HG03460 (cell line): Measurements from ENCODE around the gene ASB12.
"Not testable (repeated sequence)": the region's sequence is repeated elsewhere in the genome, so short reads cannot be mapped to it uniquely, and the experiment has no call there.

Experiments
- ATAC-seq: cut with Tn5 transposase; IDR thresholded peaks from one replicate; pipeline ENCODE4 v1.9.1; 2021; ENCODE audit not compliant: unreplicated experiment

Gene ASB12

GRCh38 chrX:64230123-64230970 lies at the start of gene ASB12:
Gene ASB12, minus strand, starts transcription at chrX:64230607. Its CDS starts 4,957 bp downstream, at chrX:64225650.
- ATAC-seq: no peak

DNA sequence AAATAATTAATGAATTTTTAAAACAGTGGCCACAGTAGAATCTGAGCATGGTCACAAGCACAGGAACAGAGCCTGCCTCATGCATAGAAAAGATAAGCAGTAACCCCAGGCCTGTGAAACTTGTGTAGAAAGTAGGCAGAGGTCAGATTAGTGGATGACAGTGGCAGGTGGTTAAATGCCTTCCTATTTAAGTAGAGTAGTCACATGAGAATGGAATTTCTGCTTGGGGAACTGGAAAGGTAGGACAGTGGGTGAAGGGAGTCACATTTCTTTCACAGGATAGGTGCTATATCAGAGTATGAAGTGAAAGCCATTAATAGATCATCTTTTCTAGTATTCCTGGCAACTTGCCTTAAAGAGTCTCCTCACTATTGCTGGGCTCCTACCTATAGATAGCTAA lies 34.9 kb upstream of the ASB12 start:
- no peak for ATAC-seq

DNA sequence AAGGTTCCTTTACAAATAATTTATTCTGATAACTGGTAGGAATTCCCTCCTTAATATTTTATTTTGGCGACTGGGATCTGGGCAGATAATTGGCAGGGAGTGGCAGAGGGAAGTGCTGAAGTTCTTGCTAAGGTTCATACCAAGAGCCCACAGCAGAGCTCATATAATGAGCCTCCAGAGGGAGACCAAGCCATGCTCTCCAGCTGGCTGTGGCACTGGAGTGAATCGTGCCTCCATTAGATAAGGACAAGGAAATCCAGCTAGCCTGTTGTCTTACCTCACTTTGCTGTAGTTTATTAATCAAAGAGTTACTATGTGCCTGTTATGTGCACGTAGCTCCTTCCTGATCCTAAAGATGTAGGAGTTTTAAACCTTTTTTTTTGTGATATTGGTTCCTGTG lies 1.3 kb downstream of the ASB12 start:
- ATAC-seq: no peak

DNA sequence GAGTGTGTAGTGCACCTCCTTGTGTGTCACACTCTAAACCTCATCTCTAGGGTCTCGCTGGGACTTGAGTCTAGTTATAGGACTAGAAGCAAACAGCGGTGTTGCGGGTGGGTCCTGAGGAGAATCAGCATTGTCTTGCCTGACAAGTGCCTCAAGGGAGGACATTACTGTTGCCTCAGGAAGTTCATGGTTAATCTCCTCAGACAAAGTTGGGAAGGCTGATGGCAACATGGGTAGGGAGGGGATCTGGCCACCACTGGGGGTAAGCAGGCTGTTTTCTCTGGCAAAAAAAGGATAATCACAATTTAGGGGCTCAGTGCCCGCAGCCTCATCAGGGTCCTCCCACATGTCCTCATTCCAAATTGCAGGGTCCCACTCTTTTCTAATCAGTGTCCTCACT lies 12.4 kb downstream of the ASB12 start:
- no peak for ATAC-seq

DNA sequence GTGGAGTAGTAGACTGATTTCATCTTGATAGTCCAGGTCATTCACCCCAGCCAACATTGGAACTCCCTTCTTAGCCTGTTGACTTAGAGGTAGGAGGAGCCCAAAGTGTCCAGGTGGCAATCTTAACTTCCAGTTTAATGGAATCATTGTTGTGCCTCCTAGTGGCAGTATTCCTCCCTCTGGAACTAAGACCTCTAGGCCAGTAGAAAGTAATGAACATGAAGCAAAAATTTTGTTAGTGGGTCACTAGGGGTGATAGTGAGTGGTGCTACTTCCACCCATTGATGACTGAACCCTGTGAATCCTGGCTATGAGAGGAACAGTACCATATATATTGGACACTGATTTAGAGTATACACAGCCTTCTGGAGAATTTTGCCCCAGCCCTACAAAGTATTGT lies 16.4 kb downstream of the ASB12 start:
- not testable (repeated sequence) for ATAC-seq

- ATAC-seq: no peak
These were observed 23.7 kb downstream of the ASB12 start for GRCh38 chrX:64206556-64207162.

GRCh38 chrX:64205735-64206501 lies 24.5 kb downstream of the ASB12 start:
- peak; percentile 82 for ATAC-seq

GRCh38 chrX:64205441-64205734 lies 25.0 kb downstream of the ASB12 start, which contains the start of gene AMER1:
Gene AMER1, minus strand, starts transcription at chrX:64205708. Its CDS starts 12,422 bp downstream, at chrX:64193286.
- ATAC-seq: peak; percentile 41

DNA sequence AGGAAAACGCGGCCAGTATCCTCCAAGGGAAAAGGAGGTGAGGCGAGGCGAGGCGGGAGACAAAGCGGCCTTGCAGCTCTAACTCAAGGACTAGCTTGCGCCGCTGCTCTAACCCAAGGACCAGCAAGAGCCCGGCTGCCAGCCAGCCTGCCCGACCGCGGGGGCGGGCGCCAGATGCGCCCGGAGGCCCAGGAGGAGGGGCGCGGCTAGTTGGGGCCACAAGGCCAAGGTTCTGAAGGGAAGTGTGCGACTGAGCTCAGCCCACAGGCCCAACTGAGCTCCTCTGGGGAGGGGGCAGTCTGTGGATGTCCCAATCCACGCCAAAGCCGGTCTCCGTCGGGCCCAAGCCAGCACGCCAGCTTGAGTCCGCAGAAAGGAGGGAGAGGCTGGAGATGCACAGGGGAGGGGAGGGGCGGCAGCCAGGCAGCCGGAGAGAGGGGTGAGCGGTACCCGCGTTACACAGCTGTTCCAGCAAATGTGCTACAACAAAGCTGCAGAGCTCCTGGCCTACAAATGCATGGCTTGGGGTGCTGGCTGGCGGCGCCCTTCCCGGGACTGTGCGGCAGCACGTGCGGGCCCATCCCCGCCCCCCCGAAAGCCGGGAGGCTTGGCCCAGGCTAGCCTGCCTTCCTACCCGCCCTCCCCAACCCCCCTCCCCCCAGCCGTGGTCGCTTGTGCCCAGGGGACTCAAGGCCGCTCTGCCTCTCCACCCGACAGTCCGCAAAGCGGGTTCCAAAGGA lies 25.5 kb downstream of the ASB12 start:
- ATAC-seq: peak; percentile 12

GRCh38 chrX:64204252-64204651 lies 26.2 kb downstream of the ASB12 start:
- no peak for ATAC-seq

- ATAC-seq: no peak
These were observed 27.5 kb downstream of the ASB12 start for GRCh38 chrX:64202808-64203325.

DNA sequence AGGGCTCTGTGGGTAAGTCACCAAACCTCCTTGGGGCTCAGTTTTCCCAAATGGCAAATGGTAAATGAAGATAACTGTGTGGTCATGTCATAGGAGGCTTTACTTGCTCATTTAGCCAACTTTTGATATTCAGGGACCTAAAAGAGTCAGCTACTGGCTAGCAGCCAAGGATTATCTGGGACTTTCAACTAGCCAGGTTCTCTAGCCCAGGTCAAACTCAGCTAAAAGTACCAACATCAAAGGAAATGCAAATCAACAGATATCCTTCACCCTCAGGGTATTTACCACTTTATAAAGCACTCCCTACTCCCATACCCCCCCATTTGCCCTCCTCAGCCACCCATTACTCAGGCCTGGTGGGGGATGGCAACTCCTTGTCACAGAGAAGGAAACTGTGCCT lies 32.4 kb downstream of the ASB12 start:
- no peak for ATAC-seq

- no peak for ATAC-seq
These were observed 33.8 kb downstream of the ASB12 start for GRCh38 chrX:64196606-64197005.

GRCh38 chrX:64195862-64196261 lies 34.5 kb downstream of the ASB12 start:
- ATAC-seq: no peak

DNA sequence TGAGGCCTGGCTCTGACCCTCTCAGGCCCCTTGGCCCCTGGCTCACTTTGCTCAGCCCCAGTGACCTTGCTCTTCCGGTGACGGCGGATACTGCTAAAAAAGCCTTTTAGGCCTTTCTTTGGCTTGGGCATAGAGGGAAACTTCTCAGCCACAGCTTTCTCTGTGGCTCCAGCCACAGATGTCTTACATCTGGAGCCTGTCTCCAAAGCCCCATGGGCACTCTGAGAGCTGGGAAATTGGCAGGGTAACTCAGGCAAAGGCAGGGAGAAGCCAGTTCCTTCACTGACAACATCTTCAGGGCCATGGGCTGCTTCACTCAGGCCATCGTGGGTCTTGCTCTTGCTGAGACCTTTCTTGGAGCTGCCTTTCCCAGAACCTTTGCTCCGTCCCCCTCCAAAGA lies 37.7 kb downstream of the ASB12 start:
- ATAC-seq: no peak

DNA sequence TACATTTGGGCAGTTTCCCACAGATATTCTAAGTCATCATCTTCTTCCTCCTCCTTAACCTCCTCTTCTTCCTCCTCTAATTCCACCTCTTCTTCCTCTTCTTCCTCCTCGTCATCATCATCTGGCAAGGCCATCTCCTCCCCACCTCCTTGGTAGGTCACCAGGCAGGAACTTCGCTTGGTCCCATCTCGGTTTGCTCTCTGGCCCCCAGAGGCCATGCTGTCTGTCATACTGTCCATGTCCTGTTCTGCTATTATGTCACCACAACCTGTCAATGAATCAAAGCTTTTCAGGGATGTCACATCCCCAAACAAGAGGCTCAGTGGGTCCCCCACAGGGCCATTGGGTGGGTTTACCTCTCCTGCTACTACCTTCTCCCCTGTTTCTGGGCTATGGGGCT lies 38.4 kb downstream of the ASB12 start:
- no peak for ATAC-seq

DNA sequence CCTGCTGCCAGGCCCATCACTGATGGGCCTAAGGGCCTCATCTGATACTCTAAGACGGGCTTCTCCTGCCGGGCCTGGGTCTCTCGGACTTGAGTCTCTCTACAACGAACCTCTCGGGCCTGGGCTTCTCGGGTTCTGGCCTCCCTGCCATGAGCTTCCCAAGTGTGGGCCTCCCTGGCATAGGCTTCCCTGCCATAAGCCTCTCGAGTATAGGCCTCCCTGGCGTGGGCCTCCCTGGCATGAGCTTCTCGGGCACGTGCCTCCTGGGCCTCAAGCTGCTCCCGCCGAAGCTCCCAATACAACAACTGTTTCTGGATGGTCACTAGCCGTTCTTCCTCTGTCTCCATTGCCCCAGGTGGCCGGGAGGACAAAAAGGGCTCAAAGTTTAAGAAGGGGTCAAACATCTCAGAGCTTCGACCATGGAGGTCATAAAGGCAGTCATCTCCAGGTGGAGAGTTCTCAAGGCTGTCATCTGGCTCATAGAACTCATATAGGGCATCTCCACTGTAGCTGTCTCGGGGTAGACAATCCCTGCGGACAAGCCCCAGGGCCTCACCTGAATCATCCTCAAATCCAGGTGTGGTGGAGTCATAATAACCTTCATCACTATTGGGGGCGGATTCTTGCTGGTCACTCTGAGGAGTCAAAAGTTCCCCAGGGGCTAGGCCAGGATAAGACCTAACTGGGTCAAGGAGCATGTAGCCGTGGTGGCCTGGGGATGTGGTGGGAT lies 39.0 kb downstream of the ASB12 start:
- ATAC-seq: no peak

GRCh38 chrX:64190136-64190740 lies 40.2 kb downstream of the ASB12 start:
- ATAC-seq: no peak

DNA sequence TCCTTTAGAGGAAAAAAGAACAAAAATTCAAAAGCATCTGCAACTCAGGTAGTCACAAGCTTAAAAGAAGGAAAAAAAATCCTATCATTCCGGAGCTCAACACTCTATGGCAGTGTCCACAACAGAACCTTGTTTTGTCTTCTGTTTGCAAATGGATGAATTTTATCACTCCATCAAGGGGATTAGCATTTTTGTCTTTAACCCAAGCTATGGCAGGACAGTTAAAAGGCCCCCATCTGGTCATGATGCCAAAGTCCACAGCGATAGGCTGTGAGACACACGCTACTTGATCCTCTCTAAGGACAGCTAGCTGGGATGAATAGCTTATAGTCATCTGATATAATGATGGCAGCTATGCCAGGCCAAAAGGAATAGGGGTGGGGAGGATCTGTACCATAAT lies 41.5 kb downstream of the ASB12 start:
- no peak for ATAC-seq

DNA sequence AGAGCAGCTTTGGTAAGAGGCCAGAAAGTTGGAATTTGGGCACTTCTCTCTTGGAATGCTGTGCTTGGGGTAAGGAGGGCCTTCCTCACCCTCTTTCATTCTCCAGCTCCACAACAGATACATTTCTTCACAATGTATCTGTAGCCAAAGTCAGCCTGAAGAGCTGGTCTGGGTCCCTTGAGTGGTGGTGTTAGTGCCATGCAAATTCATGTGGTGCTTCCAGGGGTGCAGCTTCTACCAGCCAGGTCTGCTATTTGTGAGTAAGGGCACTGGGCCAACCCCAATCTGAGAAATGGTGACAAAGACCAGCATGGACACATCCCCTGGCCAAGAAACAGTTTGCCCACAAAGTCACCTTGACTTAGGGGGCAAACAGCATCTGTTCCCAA lies 42.7 kb downstream of the ASB12 start:
- ATAC-seq: no peak
